ENCODE results near the gene ZNF586.

- TF ChIP-seq EZH2 (IDR thresholded peaks at IDR 0.05; ENCODE audit: low read depth, unreplicated experiment) (no peak), CTCF (conservative IDR thresholded peaks at IDR 0.05; ENCODE audit: low read depth in 2 of 2) (no peak), POLR2AphosphoS5 (IDR thresholded peaks at IDR 0.05; ENCODE audit: low read depth) (no peak), REST (IDR thresholded peaks at IDR 0.05; ENCODE audit: unreplicated experiment) (no peak), EZH2phosphoT487 (IDR thresholded peaks at IDR 0.05; ENCODE audit: unreplicated experiment) (no peak), JUNB (IDR thresholded peaks at IDR 0.05; ENCODE audit: unreplicated experiment) (no peak), ZNF462 (CRISPR knock-in tag; IDR thresholded peaks at IDR 0.05) (no peak), CREB1 (CRISPR knock-in tag; IDR thresholded peaks at IDR 0.05; ENCODE audit: low read depth) (no peak), ETS1 (IDR thresholded peaks at IDR 0.05) (no peak)
Measured at GRCh38 chr19:57786906-57787305, 17.4 kb downstream of the ZNF586 start.
